ENCODE data around the gene MPDU1.
"Not testable (repeated sequence)": the region's sequence is repeated elsewhere in the genome, so short reads cannot be mapped to it uniquely, and the experiment has no call there.

MPDU1 gene

GRCh38 chr17:7582396-7583252, 1.0 kb upstream of the MPDU1 start:
- DNase-seq = no peak

- no peak for DNase-seq
These were observed 3.2 kb downstream of the MPDU1 start for GRCh38 chr17:7586673-7587419.

GRCh38 chr17:7587420-7588151, 3.9 kb downstream of the MPDU1 start:
- no peak for DNase-seq

GRCh38 chr17:7588553-7589203, 5.0 kb downstream of the MPDU1 start:
- no peak for DNase-seq

- no peak for DNase-seq
These were observed 5.7 kb downstream of the MPDU1 start for GRCh38 chr17:7589204-7589868.

- DNase-seq = no peak
These were observed 6.4 kb downstream of the MPDU1 start, which contains the start of gene SOX15 for GRCh38 chr17:7589891-7590691. SOX15 (minus strand) TSS chr17:7590094; CDS start chr17:7589676, 418 bp downstream.

- no peak for DNase-seq
These were observed 7.1 kb downstream of the MPDU1 start for GRCh38 chr17:7590743-7591142.

GRCh38 chr17:7591596-7591995, 7.9 kb downstream of the MPDU1 start:
- DNase-seq = no peak

- no peak for DNase-seq
These were observed 8.9 kb downstream of the MPDU1 start for GRCh38 chr17:7592422-7593021.

GRCh38 chr17:7593296-7593695, 9.6 kb downstream of the MPDU1 start:
- no peak for DNase-seq

- DNase-seq = not testable (repeated sequence)
These were observed 13.9 kb downstream of the MPDU1 start for GRCh38 chr17:7597561-7597960.

GRCh38 chr17:7606280-7606679, 22.6 kb downstream of the MPDU1 start:
- DNase-seq = no peak

- no peak for DNase-seq
These were observed 27.0 kb downstream of the MPDU1 start for GRCh38 chr17:7610641-7611040.

- no peak for DNase-seq
These were observed 28.1 kb downstream of the MPDU1 start for GRCh38 chr17:7611635-7612293.

GRCh38 chr17:7612294-7612640, 28.6 kb downstream of the MPDU1 start:
- no peak for DNase-seq

GRCh38 chr17:7613769-7614424, 30.2 kb downstream of the MPDU1 start:
- DNase-seq = no peak

GRCh38 chr17:7614425-7615264, 31.0 kb downstream of the MPDU1 start, which contains the start of gene FXR2:
FXR2 (minus strand) TSS chr17:7614897; CDS start chr17:7614532, 365 bp downstream.
- DNase-seq = peak; percentile 99

GRCh38 chr17:7615265-7615747, 31.7 kb downstream of the MPDU1 start:
- no peak for DNase-seq

GRCh38 chr17:7618608-7619007, 35.0 kb downstream of the MPDU1 start:
- DNase-seq = no peak
